ENCODE data around the gene LRRC37B.
"Not testable (repeated sequence)": the region's sequence is repeated elsewhere in the genome, so short reads cannot be mapped to it uniquely, and the experiment has no call there.

DNA sequence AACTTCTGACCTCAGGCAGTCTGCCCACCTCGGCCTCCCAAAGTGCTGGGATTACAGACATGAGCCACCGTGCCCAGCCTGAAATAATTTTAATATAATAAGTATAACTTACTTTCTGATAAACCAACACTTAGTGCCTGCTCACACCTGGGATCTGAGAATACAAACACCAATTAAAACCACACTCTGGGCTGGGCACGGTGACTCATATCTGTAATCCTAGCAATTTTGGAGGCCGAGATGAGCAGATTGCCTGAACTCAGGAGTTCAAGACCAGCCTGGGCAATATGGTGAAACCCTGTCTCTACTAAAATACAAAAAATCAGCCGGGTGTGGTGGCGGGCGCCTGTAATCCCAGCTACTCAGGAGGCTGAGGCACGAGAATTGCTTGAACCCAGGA is 15.4 kb upstream of the LRRC37B start:
- TF ChIP-seq CTCF, POLR2A (IDR thresholded peaks at IDR 0.05): not testable (repeated sequence)
